DND-41 (cell line): ENCODE data around the gene TCF12.

Experiments used
- ATAC-seq: fragments of 200-7000 bp; cut with Tn5 transposase; 3 replicates; pipeline ENCODE4 v1.9.1; 2021; ENCODE audit warnings: low read depth; ENCODE audit not compliant: insufficient read depth
- DNase-seq: peaks from one replicate; pipeline ENCODE4 v3.0.0-alpha.2; 2020
- H2AFZ ChIP-seq: 2 replicates; pipeline ENCODE4 v1.6.0; 2012; ENCODE audit warnings: low read depth, low read length
- H3K27ac ChIP-seq: 2 replicates; pipeline ENCODE4 v1.5.1; 2012; ENCODE audit warnings: low read length, inconsistent platforms
- H3K27me3 ChIP-seq: fragments of 200-600 bp; sonication (generic); 2 replicates; pipeline ENCODE4 v1.6.0; 2012; ENCODE audit warnings: low read length, mild to moderate bottlenecking, inconsistent platforms; ENCODE audit not compliant: insufficient read depth, poor library complexity
- H3K36me3 ChIP-seq: 2 replicates; pipeline ENCODE4 v1.5.1; 2012; ENCODE audit warnings: low read length, inconsistent platforms; ENCODE audit not compliant: insufficient read depth
- H3K4me1 ChIP-seq: 2 replicates; pipeline ENCODE4 v1.5.1; 2012; ENCODE audit warnings: mild to moderate bottlenecking, low read length; ENCODE audit not compliant: insufficient read depth
- H3K4me2 ChIP-seq: 2 replicates; pipeline ENCODE4 v1.6.0; 2012; ENCODE audit warnings: mild to moderate bottlenecking, moderate library complexity, low read length, inconsistent platforms; ENCODE audit not compliant: insufficient read depth
- H3K4me3 ChIP-seq, 2 experiments: fragments of 200-600 bp in 1 of 2; shearing (Covaris generic) in 1 of 2; 2 replicates each; pipeline ENCODE4 v1.5.1; 2012 to 2016; ENCODE audit warnings: inconsistent platforms in 2 of 2, low read length in 2 of 2, mild to moderate bottlenecking in 2 of 2, low read depth in 1 of 2, moderate library complexity in 1 of 2
- H3K79me2 ChIP-seq: 2 replicates; pipeline ENCODE4 v1.6.0; 2012; ENCODE audit warnings: low read length, inconsistent platforms; ENCODE audit not compliant: insufficient read depth
- H3K9ac ChIP-seq: 2 replicates; pipeline ENCODE4 v1.6.0; 2012; ENCODE audit warnings: low read depth, mild to moderate bottlenecking, inconsistent platforms, low read length, moderate library complexity
- H3K9me3 ChIP-seq: 2 replicates; pipeline ENCODE4 v1.5.1; 2012; ENCODE audit warnings: low read length, moderate library complexity, mild to moderate bottlenecking, inconsistent platforms; ENCODE audit not compliant: insufficient read depth, severe bottlenecking
- H4K20me1 ChIP-seq: 2 replicates; pipeline ENCODE4 v1.6.0; 2012; ENCODE audit warnings: low read length; ENCODE audit not compliant: insufficient read depth
- EZH2 ChIP-seq: IDR thresholded peaks from 3 replicates; pipeline ENCODE4 v1.6.1; 2012; ENCODE audit warnings: borderline replicate concordance, low read depth, mild to moderate bottlenecking, moderate library complexity, low read length, inconsistent platforms; ENCODE audit not compliant: severe bottlenecking
- TF ChIP-seq, protein P1 (sequence below): IDR thresholded peaks from 2 replicates; pipeline ENCODE4 v1.5.1; 2012; ENCODE audit warnings: borderline replicate concordance, low read length, moderate library complexity, mild to moderate bottlenecking; ENCODE audit not compliant: poor library complexity, severe bottlenecking; ENCODE audit errors: extremely low read depth

The TCF12 gene

DNA sequence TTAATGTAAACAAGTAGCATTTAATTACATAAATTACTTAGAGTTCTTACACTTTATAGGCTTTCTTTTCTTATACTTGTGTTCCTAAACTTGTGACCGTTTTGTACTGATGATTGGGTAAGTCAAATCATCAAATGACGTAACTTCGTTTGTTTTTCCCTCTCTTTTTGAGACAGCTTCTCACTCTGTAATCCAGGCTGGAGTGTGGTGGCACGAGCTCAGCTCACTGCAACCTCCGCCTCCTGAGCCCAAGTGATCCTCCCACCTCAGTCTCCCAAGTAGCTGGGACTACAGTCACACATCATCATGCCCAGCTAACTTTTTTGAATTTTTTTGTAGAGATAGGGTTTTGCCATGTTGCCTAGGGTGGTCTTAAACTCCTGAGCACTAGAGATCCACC, 226.0 kb downstream of the TCF12 start:
- no peak for DNase-seq

DNA sequence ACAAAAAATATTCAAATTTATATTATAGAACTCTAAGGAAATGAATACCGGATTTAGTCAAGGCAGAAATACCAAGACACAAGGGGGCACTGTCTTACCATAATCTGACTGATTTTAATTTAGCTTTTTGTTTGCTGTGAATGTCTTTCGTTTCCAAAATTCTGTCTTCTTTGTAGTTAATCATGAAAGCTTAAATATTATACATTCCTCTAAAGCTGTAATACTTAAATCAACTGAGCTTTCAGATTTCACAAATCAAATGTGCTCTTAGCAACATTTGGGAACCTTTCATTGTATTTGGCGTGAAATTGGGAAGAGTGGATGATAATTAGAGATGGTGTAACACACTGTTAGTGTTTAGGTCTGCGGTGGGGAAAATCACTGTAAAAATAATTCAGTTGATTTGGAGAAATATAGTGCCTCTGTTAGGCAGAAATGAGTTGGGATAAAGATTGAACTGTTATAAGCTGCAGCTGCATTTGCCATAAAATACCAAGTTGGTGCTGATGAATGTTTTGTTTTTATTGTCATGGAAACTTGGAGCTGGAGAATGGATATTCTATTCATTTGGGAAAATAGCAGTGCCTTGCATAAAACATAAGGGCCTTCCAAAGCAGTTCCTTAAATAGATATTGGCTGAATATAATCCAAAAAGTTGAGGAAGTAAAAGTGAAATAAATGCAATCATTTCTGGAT, 228.2 kb downstream of the TCF12 start:
- Histone ChIP-seq H3K79me2 (peaks cover 23% of the 10 kb centered on the region), H3K4me1 (no peaks in the 10 kb centered on the region), H3K4me3 (no peak overlapping the region), H3K9me3 (peaks cover 11% of the 10 kb centered on the region), H3K36me3 (peaks cover 24% of the 10 kb centered on the region), H3K27me3 (no peaks in the 10 kb centered on the region), H3K27ac (no peak overlapping the region), H4K20me1 (no peaks in the 10 kb centered on the region), H3K9ac (no peak overlapping the region), H3K4me2 (no peak overlapping the region), H2AFZ (no peak overlapping the region)
- ATAC-seq = no peak
- TF ChIP-seq, protein P1, sequence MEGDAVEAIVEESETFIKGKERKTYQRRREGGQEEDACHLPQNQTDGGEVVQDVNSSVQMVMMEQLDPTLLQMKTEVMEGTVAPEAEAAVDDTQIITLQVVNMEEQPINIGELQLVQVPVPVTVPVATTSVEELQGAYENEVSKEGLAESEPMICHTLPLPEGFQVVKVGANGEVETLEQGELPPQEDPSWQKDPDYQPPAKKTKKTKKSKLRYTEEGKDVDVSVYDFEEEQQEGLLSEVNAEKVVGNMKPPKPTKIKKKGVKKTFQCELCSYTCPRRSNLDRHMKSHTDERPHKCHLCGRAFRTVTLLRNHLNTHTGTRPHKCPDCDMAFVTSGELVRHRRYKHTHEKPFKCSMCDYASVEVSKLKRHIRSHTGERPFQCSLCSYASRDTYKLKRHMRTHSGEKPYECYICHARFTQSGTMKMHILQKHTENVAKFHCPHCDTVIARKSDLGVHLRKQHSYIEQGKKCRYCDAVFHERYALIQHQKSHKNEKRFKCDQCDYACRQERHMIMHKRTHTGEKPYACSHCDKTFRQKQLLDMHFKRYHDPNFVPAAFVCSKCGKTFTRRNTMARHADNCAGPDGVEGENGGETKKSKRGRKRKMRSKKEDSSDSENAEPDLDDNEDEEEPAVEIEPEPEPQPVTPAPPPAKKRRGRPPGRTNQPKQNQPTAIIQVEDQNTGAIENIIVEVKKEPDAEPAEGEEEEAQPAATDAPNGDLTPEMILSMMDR = peak; percentile 42
- TF ChIP-seq EZH2 = no peak
- no peak for DNase-seq

More for the DNA sequence above, 226.0 kb downstream of the TCF12 start:
- H3K27ac ChIP-seq = no peak overlapping the region
- H3K9me3 ChIP-seq = no peaks in the 10 kb centered on the region
- no peaks in the 10 kb centered on the region for H3K4me1 ChIP-seq
- no peak overlapping the region for H2AFZ ChIP-seq
- no peak overlapping the region for H3K4me2 ChIP-seq
- H3K9ac ChIP-seq = no peak overlapping the region
- peaks cover 10% of the 10 kb centered on the region; the same call in 1 of the 2 replicates for H3K36me3 ChIP-seq
- no peak for TF ChIP-seq EZH2
- TF ChIP-seq, protein P1 = no peak
- no peaks in the 10 kb centered on the region for H3K27me3 ChIP-seq
- no peaks in the 10 kb centered on the region for H4K20me1 ChIP-seq
- H3K79me2 ChIP-seq = peaks cover 18% of the 10 kb centered on the region
- no peak overlapping the region for H3K4me3 ChIP-seq
- ATAC-seq = no peak

DNA sequence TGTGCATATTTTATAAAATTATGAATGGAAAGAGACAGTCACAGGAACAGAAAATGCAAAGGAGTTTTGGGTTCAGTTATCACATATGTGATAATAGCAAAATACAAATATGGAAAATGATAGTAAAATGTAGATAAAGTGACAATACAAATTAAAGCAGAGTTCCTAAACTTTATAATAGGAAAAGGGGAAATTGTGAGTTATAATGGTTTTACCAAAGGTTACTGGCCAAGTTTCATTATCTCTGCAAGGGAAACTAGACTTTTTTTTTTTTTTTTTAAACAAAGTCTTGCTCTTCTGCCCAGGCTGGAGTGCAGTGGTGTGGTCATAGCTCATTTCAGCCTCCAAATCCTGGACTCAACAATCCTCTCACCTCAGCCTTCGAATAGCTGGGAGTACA, 229.2 kb downstream of the TCF12 start:
- TF ChIP-seq, protein P1 = no peak
- TF ChIP-seq EZH2 = no peak
- H3K27ac ChIP-seq = no peak overlapping the region
- H4K20me1 ChIP-seq = no peaks in the 10 kb centered on the region
- ATAC-seq (no peak), DNase-seq (no peak)
- H3K4me2 ChIP-seq = no peak overlapping the region
- H3K9ac ChIP-seq = no peak overlapping the region
- no peak overlapping the region for H3K4me3 ChIP-seq
- H3K9me3 ChIP-seq = peaks cover 17% of the 10 kb centered on the region
- H3K27me3 ChIP-seq = no peaks in the 10 kb centered on the region
- no peaks in the 10 kb centered on the region for H3K4me1 ChIP-seq
- no peak overlapping the region for H2AFZ ChIP-seq
- H3K79me2 ChIP-seq = peaks cover 24% of the 10 kb centered on the region
- peaks cover 30% of the 10 kb centered on the region for H3K36me3 ChIP-seq
